ENCODE data around the gene RPRD1B.

RPRD1B gene

GRCh38 chr20:38018385-38018784 is 15.2 kb upstream of the RPRD1B start:
- 97 to 100% methylated on average over 1 to 2 of the region's 2 CpGs for WGBS, 2 experiments
- Histone ChIP-seq H3K36me3 (ENCODE audit: control insufficient read depth, insufficient read depth, low read length) (peaks cover 35% of the 10 kb centered on the region), H3K4me1 (ENCODE audit: control insufficient read depth, insufficient read depth, low read length) (no peaks in the 10 kb centered on the region), H3K9me3 (ENCODE audit: control insufficient read depth, low read length) (peaks cover 2% of the 10 kb centered on the region), H3K27ac (ENCODE audit: insufficient read depth, low read depth, low read length, poor library complexity, severe bottlenecking) (no peak overlapping the region), H3K27me3 (ENCODE audit: control insufficient read depth, insufficient read depth, low read length, poor library complexity, severe bottlenecking) (no peaks in the 10 kb centered on the region), H3K4me3 (ENCODE audit: insufficient read depth, low read depth, low read length) (no peak overlapping the region)

- Histone ChIP-seq H3K27me3 (ENCODE audit: control insufficient read depth, insufficient read depth, low read length, poor library complexity, severe bottlenecking) (no peaks in the 10 kb centered on the region), H3K4me3 (ENCODE audit: insufficient read depth, low read depth, low read length) (no peak overlapping the region), H3K27ac (ENCODE audit: insufficient read depth, low read depth, low read length, poor library complexity, severe bottlenecking) (no peak overlapping the region), H3K9me3 (ENCODE audit: control insufficient read depth, low read length) (peaks cover 2% of the 10 kb centered on the region), H3K36me3 (ENCODE audit: control insufficient read depth, insufficient read depth, low read length) (peaks cover 30% of the 10 kb centered on the region), H3K4me1 (ENCODE audit: control insufficient read depth, insufficient read depth, low read length) (no peaks in the 10 kb centered on the region)
- WGBS, 2 experiments, result 82 to 93% methylated on average over 1 to 2 of the region's 2 CpGs
Observed at GRCh38 chr20:38021087-38021772, 12.3 kb upstream of the RPRD1B start.

GRCh38 chr20:38023181-38024001 is 10.2 kb upstream of the RPRD1B start:
- Histone ChIP-seq H3K36me3 (ENCODE audit: control insufficient read depth, insufficient read depth, low read length) (peaks cover 11% of the 10 kb centered on the region), H3K4me3 (ENCODE audit: insufficient read depth, low read depth, low read length) (no peak overlapping the region), H3K4me1 (ENCODE audit: control insufficient read depth, insufficient read depth, low read length) (no peaks in the 10 kb centered on the region), H3K27ac (ENCODE audit: insufficient read depth, low read depth, low read length, poor library complexity, severe bottlenecking) (no peak overlapping the region), H3K27me3 (ENCODE audit: control insufficient read depth, insufficient read depth, low read length, poor library complexity, severe bottlenecking) (no peaks in the 10 kb centered on the region), H3K9me3 (ENCODE audit: control insufficient read depth, low read length) (peaks cover under 1% of the 10 kb centered on the region)
- 94 to 98% methylated on average over 5 of the region's 5 CpGs for WGBS, 2 experiments

GRCh38 chr20:38024496-38024895 is 9.1 kb upstream of the RPRD1B start:
- Histone ChIP-seq H3K36me3 (ENCODE audit: control insufficient read depth, insufficient read depth, low read length) (peaks cover 4% of the 10 kb centered on the region), H3K27ac (ENCODE audit: insufficient read depth, low read depth, low read length, poor library complexity, severe bottlenecking) (no peak overlapping the region), H3K4me1 (ENCODE audit: control insufficient read depth, insufficient read depth, low read length) (no peaks in the 10 kb centered on the region), H3K27me3 (ENCODE audit: control insufficient read depth, insufficient read depth, low read length, poor library complexity, severe bottlenecking) (no peaks in the 10 kb centered on the region), H3K9me3 (ENCODE audit: control insufficient read depth, low read length) (no peaks in the 10 kb centered on the region), H3K4me3 (ENCODE audit: insufficient read depth, low read depth, low read length) (no peak overlapping the region)
- 91 to 95% methylated on average over 5 of the region's 5 CpGs for WGBS, 2 experiments

- Histone ChIP-seq H3K4me3 (ENCODE audit: insufficient read depth, low read depth, low read length) (no peak overlapping the region), H3K4me1 (ENCODE audit: control insufficient read depth, insufficient read depth, low read length) (peaks cover 2% of the 10 kb centered on the region), H3K27me3 (ENCODE audit: control insufficient read depth, insufficient read depth, low read length, poor library complexity, severe bottlenecking) (no peaks in the 10 kb centered on the region), H3K27ac (ENCODE audit: insufficient read depth, low read depth, low read length, poor library complexity, severe bottlenecking) (no peak overlapping the region), H3K9me3 (ENCODE audit: control insufficient read depth, low read length) (no peaks in the 10 kb centered on the region), H3K36me3 (ENCODE audit: control insufficient read depth, insufficient read depth, low read length) (no peaks in the 10 kb centered on the region)
- WGBS, 2 experiments, result 95 to 98% methylated on average over 3 of the region's 3 CpGs
Observed at GRCh38 chr20:38029453-38029852, 4.1 kb upstream of the RPRD1B start.

GRCh38 chr20:38031957-38032356 is 1.6 kb upstream of the RPRD1B start:
- peak overlapping the region; percentile 70 for H3K4me3 ChIP-seq (ENCODE audit: insufficient read depth, low read depth, low read length)
- H3K4me1 ChIP-seq (ENCODE audit: control insufficient read depth, insufficient read depth, low read length), result peaks cover 7% of the 10 kb centered on the region
- no peaks in the 10 kb centered on the region for H3K9me3 ChIP-seq (ENCODE audit: control insufficient read depth, low read length)
- H3K27ac ChIP-seq (ENCODE audit: insufficient read depth, low read depth, low read length, poor library complexity, severe bottlenecking), result no peak overlapping the region
- peaks cover 9% of the 10 kb centered on the region for H3K36me3 ChIP-seq (ENCODE audit: control insufficient read depth, insufficient read depth, low read length)
- WGBS, 2 experiments, result 88 to 96% methylated on average over 3 of the region's 3 CpGs
- H3K27me3 ChIP-seq (ENCODE audit: control insufficient read depth, insufficient read depth, low read length, poor library complexity, severe bottlenecking), result no peaks in the 10 kb centered on the region

- Histone ChIP-seq H3K27me3 (ENCODE audit: control insufficient read depth, insufficient read depth, low read length, poor library complexity, severe bottlenecking) (no peaks in the 10 kb centered on the region), H3K4me3 (ENCODE audit: insufficient read depth, low read depth, low read length) (peak overlapping the region; percentile 70), H3K36me3 (ENCODE audit: control insufficient read depth, insufficient read depth, low read length) (peaks cover 9% of the 10 kb centered on the region), H3K9me3 (ENCODE audit: control insufficient read depth, low read length) (no peaks in the 10 kb centered on the region), H3K4me1 (ENCODE audit: control insufficient read depth, insufficient read depth, low read length) (peaks cover 7% of the 10 kb centered on the region), H3K27ac (ENCODE audit: insufficient read depth, low read depth, low read length, poor library complexity, severe bottlenecking) (peak overlapping the region; percentile 86)
- WGBS, 2 experiments, result 41 to 42% methylated on average over 28 of the region's 28 CpGs
Observed at GRCh38 chr20:38032585-38033329, 789 bp upstream of the RPRD1B start.

GRCh38 chr20:38034108-38034649 is 633 bp downstream of the RPRD1B start:
- Histone ChIP-seq H3K4me1 (ENCODE audit: control insufficient read depth, insufficient read depth, low read length) (peaks cover 7% of the 10 kb centered on the region), H3K27ac (ENCODE audit: insufficient read depth, low read depth, low read length, poor library complexity, severe bottlenecking) (no peak overlapping the region), H3K4me3 (ENCODE audit: insufficient read depth, low read depth, low read length) (peak overlapping the region; percentile 70), H3K9me3 (ENCODE audit: control insufficient read depth, low read length) (no peaks in the 10 kb centered on the region), H3K27me3 (ENCODE audit: control insufficient read depth, insufficient read depth, low read length, poor library complexity, severe bottlenecking) (no peaks in the 10 kb centered on the region), H3K36me3 (ENCODE audit: control insufficient read depth, insufficient read depth, low read length) (peaks cover 9% of the 10 kb centered on the region)
- WGBS, 2 experiments, result 14 to 16% methylated on average over 14 of the region's 14 CpGs

GRCh38 chr20:38034961-38035360 is 1.4 kb downstream of the RPRD1B start:
- peaks cover 7% of the 10 kb centered on the region for H3K4me1 ChIP-seq (ENCODE audit: control insufficient read depth, insufficient read depth, low read length)
- peak overlapping the region; percentile 70 for H3K4me3 ChIP-seq (ENCODE audit: insufficient read depth, low read depth, low read length)
- no peaks in the 10 kb centered on the region for H3K9me3 ChIP-seq (ENCODE audit: control insufficient read depth, low read length)
- no peak overlapping the region for H3K27ac ChIP-seq (ENCODE audit: insufficient read depth, low read depth, low read length, poor library complexity, severe bottlenecking)
- H3K36me3 ChIP-seq (ENCODE audit: control insufficient read depth, insufficient read depth, low read length), result peaks cover 9% of the 10 kb centered on the region
- no peaks in the 10 kb centered on the region for H3K27me3 ChIP-seq (ENCODE audit: control insufficient read depth, insufficient read depth, low read length, poor library complexity, severe bottlenecking)
- 93 to 95% methylated on average over 6 of the region's 6 CpGs for WGBS, 2 experiments

GRCh38 chr20:38036366-38036765 is 2.8 kb downstream of the RPRD1B start:
- Histone ChIP-seq H3K36me3 (ENCODE audit: control insufficient read depth, insufficient read depth, low read length) (peaks cover 9% of the 10 kb centered on the region), H3K4me1 (ENCODE audit: control insufficient read depth, insufficient read depth, low read length) (peaks cover 7% of the 10 kb centered on the region), H3K4me3 (ENCODE audit: insufficient read depth, low read depth, low read length) (no peak overlapping the region), H3K27ac (ENCODE audit: insufficient read depth, low read depth, low read length, poor library complexity, severe bottlenecking) (no peak overlapping the region), H3K9me3 (ENCODE audit: control insufficient read depth, low read length) (no peaks in the 10 kb centered on the region), H3K27me3 (ENCODE audit: control insufficient read depth, insufficient read depth, low read length, poor library complexity, severe bottlenecking) (no peaks in the 10 kb centered on the region)
- 93 to 97% methylated on average over 4 to 5 of the region's 5 CpGs for WGBS, 2 experiments
